Measurements from ENCODE around the gene DCANP1.

The DCANP1 gene

DNA sequence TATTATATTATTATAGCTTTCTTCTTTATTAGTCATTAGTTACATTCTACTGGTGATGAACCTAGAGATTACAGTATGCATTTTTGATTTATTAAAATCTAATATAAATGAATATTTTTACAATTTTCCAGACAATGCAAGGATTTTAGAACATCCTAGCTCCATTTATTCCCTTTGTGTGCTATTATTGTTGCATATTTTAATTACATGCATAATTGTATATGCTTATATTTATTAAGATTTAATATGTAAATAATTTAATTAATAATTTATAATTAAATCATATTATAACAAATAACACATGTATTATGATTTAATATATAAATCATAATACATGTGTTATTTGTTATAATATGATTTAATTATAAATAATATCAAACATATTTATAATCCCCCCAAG is 24.7 kb downstream of the DCANP1 start:
- Mint-ChIP-seq H3K36me3 (peaks cover 2% of the 10 kb centered on the region), H3K4me1 (no peaks in the 10 kb centered on the region), H3K27me3 (peaks cover 16% of the 10 kb centered on the region), H3K4me3 (no peak overlapping the region), H3K9me3 (peaks cover 10% of the 10 kb centered on the region), H3K27ac (no peak overlapping the region)
- ATAC-seq (ENCODE audit: low read depth) (no peak), DNase-seq (ENCODE audit: low spot score in 2 of 2) (no peak)

DNA sequence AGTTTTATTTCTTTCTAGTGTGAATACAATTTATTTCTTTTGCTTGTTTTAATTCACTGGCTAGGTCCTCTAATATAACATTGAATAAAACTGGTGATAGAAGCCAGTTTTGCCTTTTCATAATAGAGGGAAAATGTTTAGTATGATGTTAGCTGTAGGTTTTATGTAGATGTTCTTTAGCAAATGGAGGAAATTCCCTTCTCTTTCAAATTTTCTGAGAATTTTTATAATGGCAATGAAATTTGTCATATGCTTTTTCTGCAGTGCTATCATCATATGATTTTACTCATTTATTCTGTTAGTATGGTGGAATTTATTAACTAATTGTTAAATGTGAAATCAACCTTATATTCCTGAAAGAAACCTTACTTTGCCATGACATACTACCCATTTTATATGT is 30.1 kb downstream of the DCANP1 start:
- H3K9me3 Mint-ChIP-seq, result peaks cover 10% of the 10 kb centered on the region
- peaks cover 13% of the 10 kb centered on the region for H3K27me3 Mint-ChIP-seq

DNA sequence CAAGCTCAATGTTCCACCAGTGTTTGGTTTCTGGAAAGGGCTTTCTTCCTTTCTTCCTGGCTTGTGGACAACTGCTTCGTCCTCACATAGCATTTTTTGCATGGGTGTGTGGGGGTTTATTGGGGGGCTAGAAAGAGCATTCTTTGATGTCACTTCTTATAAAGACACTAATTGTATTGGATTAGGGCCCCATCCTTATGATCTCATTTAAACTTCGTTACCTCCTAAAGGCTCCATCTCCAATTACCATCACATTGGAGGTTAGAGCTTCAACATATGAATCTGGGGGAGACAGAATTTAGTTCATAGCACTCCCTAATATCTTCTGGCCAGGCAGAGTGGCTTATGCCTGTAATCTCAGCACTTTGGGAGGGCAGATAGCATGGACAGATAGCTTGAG is 42.1 kb downstream of the DCANP1 start:
- Mint-ChIP-seq H3K27ac (no peak overlapping the region), H3K27me3 (peaks cover 3% of the 10 kb centered on the region), H3K4me3 (no peak overlapping the region), H3K4me1 (no peaks in the 10 kb centered on the region), H3K36me3 (no peaks in the 10 kb centered on the region), H3K9me3 (no peaks in the 10 kb centered on the region)
- no peak for DNase-seq (ENCODE audit: low spot score in 2 of 2)
- no peak for ATAC-seq (ENCODE audit: low read depth)

More for the DNA sequence above, 30.1 kb downstream of the DCANP1 start:
- no peak for ATAC-seq (ENCODE audit: low read depth)
- no peak for DNase-seq (ENCODE audit: low spot score in 2 of 2)
- no peak overlapping the region for H3K27ac Mint-ChIP-seq
- H3K4me3 Mint-ChIP-seq, result no peak overlapping the region
- H3K36me3 Mint-ChIP-seq, result peaks cover 2% of the 10 kb centered on the region
- H3K4me1 Mint-ChIP-seq, result no peaks in the 10 kb centered on the region

DNA sequence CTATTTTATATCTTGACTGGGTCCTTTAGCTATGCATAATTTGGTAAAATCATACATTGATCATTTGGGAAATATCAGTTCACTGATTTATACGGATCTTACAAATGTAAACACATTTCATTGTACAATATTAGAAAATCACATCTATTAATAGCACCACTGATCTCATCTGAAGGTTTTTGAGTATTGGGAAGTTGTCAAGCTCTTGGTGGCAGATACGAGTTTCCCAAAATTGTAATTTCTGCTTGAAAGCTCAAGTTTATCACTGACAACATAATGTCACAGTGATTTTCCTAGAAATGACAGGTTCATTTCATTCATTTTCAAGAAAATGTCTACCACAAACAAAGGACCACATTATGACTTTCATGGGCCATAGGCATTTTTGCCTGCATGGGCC is 45.1 kb downstream of the DCANP1 start:
- no peak for ATAC-seq (ENCODE audit: low read depth)
- H3K4me3 Mint-ChIP-seq, result no peak overlapping the region
- no peak overlapping the region for H3K27ac Mint-ChIP-seq
- no peaks in the 10 kb centered on the region for H3K27me3 Mint-ChIP-seq
- H3K4me1 Mint-ChIP-seq, result peaks cover 11% of the 10 kb centered on the region
- DNase-seq (ENCODE audit: low spot score in 2 of 2), result no peak
- H3K9me3 Mint-ChIP-seq, result no peaks in the 10 kb centered on the region
- H3K36me3 Mint-ChIP-seq, result no peaks in the 10 kb centered on the region

DNA sequence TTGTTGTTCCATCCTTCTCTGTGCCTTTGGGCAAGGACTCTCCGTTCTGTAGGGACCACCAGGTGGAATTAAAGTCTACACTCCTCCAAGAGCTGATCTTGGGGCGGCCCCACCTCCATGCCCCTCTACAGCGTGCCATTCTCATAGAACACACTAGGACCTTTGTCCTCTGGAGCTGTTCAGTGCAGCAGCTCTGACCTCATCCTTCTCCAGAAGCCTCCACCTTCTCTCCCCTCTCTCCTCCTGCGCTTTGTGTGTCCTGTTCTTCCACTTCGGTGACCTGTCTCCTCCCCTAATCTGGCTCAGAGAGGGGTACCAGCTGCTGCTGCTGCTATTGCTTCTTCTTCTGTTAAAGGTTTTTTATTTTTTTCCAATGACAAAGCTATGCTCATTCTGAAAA is 46.3 kb downstream of the DCANP1 start:
- Mint-ChIP-seq H3K9me3 (no peaks in the 10 kb centered on the region), H3K4me1 (peaks cover 18% of the 10 kb centered on the region), H3K27me3 (no peaks in the 10 kb centered on the region), H3K36me3 (no peaks in the 10 kb centered on the region), H3K4me3 (no peak overlapping the region), H3K27ac (no peak overlapping the region)
- DNase-seq (ENCODE audit: low spot score in 2 of 2), result no peak
- ATAC-seq (ENCODE audit: low read depth), result no peak

DNA sequence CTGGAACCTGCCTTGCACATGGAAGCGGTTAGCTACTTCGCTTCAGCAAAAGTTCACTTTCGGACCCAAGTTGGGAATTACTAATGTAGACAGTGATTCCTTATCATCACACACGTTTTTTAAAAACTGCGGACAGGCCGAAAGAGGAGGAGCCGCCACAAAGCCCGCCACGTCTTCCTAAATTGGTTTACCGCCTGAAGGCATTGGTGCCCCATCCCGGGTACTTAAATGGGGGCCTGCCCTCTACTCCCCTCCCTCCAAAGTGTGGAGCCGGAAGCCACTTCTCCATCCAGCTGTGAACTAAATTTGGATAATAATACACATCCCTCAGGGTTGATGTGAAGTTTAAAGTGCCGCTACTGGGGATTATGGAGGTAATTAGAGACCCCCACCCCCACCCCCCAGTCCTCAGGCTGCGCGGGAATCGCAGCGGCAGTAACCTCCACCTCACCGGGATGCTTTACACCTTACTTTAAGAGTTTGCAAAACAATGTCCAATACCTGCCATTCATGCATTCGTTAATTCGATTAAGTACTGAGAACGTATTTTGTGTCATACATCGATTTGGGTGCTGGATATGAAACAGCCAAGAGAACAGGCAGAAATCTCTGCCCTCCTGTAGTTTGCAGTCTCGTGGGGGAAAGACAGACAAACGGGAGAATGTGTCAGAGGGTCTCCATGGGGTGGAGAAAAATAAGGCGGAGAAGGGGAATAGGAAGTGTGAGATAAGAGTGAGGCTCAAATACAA is 47.2 kb downstream of the DCANP1 start:
- ATAC-seq (ENCODE audit: low read depth) (no peak), DNase-seq (ENCODE audit: low spot score in 2 of 2) (no peak)
- Mint-ChIP-seq H3K9me3 (no peaks in the 10 kb centered on the region), H3K27ac (peak overlapping the region; percentile 97), H3K4me1 (peaks cover 24% of the 10 kb centered on the region), H3K27me3 (no peaks in the 10 kb centered on the region), H3K4me3 (peak overlapping the region; percentile 93), H3K36me3 (peaks cover 2% of the 10 kb centered on the region)

DNA sequence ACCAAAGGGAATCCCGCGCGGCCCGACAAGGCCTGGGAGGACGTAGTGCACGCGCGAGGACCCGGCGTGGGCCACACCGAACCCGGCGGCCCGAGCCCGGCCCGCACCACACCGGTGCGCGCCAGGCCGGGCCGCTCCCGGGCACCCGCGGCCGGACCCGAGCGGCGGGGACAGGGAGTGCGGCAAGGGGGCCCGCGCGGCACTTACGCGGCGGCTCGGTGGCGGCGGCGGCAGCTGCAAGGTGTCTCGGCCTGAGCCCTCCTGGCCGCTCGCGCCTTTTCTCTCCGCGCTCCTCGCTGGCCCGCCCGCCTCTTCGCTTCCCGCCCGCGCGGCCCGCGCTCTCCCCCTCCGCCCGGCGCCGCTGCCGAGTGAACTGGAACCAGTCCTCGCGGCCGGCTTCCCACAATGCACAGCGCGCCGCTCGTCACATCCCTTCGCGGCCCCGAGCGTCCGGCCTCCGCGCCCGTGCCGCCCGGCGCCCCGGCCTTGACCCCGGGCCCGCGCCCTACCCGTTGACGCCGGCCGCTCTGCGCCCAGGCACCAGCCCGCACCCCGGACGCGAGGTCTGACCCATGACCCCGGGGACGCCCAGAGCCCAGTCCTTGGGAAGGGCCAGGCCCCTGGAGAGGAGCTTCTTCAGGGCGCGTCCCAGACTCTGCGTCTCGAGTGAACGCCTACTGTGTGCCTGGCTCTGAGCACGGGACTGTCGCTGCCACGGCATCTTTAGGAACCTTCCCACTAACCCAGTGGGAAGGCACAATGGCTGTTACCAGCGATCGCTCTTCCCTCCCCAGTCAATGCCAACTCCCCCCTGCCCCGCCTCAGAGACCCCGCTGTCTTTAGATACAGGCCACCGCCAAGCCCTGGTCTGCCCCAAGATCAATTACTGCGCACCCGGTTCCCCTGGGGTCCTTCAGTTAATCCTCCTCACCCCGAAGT is 48.0 kb downstream of the DCANP1 start, which contains the start of gene MACROH2A1:
TSS of gene MACROH2A1 (minus strand) at position 377 of the 939 bp plus-strand sequence. CDS start 10,138 bp downstream, outside the sequence.
- DNase-seq (ENCODE audit: low spot score in 2 of 2) (peak; percentile 73 to 79), ATAC-seq (ENCODE audit: low read depth) (peak; percentile 91)
- Mint-ChIP-seq H3K27me3 (no peaks in the 10 kb centered on the region), H3K9me3 (no peaks in the 10 kb centered on the region), H3K36me3 (peaks cover 2% of the 10 kb centered on the region), H3K4me1 (peaks cover 31% of the 10 kb centered on the region), H3K27ac (peak within 1 kb of the TSS; percentile 97), H3K4me3 (peak within 1 kb of the TSS; percentile 93)

DNA sequence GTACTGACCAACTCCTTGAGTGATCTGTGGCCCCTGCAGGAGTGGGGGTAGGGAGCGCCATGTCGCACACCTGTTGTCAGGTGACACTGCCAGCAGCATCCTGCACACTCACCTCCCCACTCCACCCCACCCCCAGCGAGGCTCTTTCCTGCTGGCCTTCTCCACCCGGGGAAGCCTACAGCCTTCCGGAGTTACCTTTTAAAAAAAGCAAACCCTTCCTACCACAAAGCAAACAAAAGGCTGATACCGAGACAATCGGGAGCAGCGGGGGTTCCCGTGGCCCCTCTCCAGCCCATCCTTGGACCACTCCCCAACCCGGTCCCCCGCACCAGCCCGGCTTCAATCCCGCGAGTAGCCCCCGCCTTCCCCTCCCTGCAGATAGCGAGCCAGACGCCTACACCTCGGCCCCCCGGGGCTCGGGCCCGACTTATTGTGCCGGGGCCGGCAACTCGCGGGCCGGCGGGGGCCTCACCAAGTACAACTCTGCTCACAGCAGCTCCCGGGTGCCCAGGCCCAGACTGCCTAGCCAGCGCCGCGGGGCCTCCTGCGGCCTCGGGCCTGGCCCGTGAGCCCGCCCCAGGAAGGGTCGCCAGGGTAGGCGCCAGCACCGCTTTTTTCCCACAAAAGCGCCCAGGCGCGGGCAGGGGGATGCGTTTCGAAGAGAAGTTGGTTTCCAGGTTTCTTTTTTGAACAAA is 48.8 kb downstream of the DCANP1 start:
- ATAC-seq (ENCODE audit: low read depth) (peak; percentile 27), DNase-seq (ENCODE audit: low spot score in 2 of 2) (peak in 1 of 2 donors; percentile 33)
- peak overlapping the region; percentile 53 for H3K27ac Mint-ChIP-seq
- peak overlapping the region; percentile 84 for H3K4me3 Mint-ChIP-seq
- no peaks in the 10 kb centered on the region for H3K27me3 Mint-ChIP-seq
- H3K4me1 Mint-ChIP-seq, result peaks cover 40% of the 10 kb centered on the region
- no peaks in the 10 kb centered on the region for H3K9me3 Mint-ChIP-seq
- peaks cover 2% of the 10 kb centered on the region for H3K36me3 Mint-ChIP-seq

DNA sequence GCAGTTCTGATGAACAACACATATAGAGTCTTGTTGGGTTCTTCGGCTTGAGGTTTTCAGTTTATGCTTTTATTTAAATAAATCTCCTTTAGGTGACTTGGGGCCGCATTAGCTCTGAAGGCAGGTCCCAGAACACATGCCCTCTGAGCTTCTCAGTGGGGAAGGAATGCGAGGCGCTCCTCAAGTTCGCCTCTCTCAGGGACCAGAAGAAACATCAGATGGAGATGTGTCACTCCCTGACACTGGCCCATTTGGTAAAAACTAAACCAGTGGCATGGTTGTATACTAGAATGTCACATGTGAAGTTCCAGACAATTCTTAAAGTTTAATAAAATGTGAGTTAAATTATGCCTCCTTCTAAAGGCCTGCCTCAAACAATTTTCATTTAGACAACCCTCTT is 50.1 kb downstream of the DCANP1 start:
- no peak for ATAC-seq (ENCODE audit: low read depth)
- H3K27me3 Mint-ChIP-seq, result no peaks in the 10 kb centered on the region
- H3K4me1 Mint-ChIP-seq, result peaks cover 48% of the 10 kb centered on the region
- peaks cover 8% of the 10 kb centered on the region for H3K36me3 Mint-ChIP-seq
- no peak overlapping the region for H3K4me3 Mint-ChIP-seq
- no peak overlapping the region for H3K27ac Mint-ChIP-seq
- DNase-seq (ENCODE audit: low spot score in 2 of 2), result no peak
- H3K9me3 Mint-ChIP-seq, result no peaks in the 10 kb centered on the region

DNA sequence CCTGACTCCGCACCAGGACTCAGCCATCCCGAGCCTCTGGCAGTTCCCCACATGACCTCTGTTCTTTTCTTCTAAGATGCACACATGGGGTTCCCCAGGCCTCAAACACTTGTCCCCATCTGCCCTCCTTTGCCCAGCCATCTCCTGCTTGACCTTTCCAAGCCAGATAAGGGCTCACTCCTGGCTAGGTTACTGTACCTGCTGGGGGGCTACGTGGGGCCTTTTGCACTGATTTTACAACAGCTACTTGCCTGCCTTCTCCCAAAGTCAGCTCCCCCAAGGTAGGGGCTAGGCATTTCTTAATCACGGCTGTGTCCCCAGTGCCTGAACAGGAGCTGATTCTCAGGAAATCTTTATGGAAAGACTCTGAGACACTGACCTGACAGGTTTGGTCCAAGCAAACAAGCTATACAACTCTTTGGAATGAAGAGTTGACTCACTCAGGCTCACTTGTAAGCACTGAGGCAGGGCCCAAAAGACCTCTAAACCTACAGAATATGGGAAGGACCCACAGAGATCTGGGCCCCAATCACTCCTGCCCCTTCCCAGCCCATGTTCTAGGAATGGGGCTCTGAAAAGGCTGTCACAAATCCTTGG is 50.6 kb downstream of the DCANP1 start:
- Mint-ChIP-seq H3K27me3 (no peaks in the 10 kb centered on the region), H3K27ac (no peak overlapping the region), H3K4me3 (no peak overlapping the region), H3K4me1 (peaks cover 53% of the 10 kb centered on the region), H3K36me3 (peaks cover 12% of the 10 kb centered on the region), H3K9me3 (no peaks in the 10 kb centered on the region)
- ATAC-seq (ENCODE audit: low read depth), result no peak
- no peak for DNase-seq (ENCODE audit: low spot score in 2 of 2)

DNA sequence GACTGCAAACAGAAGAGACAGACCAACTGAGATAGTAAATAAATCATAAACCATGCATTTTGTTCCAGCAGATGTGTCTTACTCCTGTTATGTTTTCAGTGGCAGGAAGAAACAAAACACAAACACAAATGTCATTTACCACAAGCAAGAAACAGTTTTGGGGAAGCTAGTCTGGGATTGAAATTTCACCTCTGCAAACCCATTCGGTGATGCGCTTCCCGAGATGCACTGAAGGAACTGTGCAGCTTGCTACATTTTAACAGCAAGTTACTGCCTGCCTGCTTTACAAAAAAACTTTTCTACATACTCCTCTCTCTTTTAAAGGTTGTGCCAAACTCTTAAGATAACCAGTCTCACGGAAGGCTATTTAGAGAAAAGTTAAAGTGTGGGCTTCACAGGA is 51.3 kb downstream of the DCANP1 start:
- no peak for DNase-seq (ENCODE audit: low spot score in 2 of 2)
- peaks cover 14% of the 10 kb centered on the region for H3K36me3 Mint-ChIP-seq
- H3K4me3 Mint-ChIP-seq, result no peak overlapping the region
- peak overlapping the region; percentile 4 for H3K27ac Mint-ChIP-seq
- no peaks in the 10 kb centered on the region for H3K9me3 Mint-ChIP-seq
- H3K4me1 Mint-ChIP-seq, result peaks cover 56% of the 10 kb centered on the region
- H3K27me3 Mint-ChIP-seq, result no peaks in the 10 kb centered on the region
- ATAC-seq (ENCODE audit: low read depth), result no peak

DNA sequence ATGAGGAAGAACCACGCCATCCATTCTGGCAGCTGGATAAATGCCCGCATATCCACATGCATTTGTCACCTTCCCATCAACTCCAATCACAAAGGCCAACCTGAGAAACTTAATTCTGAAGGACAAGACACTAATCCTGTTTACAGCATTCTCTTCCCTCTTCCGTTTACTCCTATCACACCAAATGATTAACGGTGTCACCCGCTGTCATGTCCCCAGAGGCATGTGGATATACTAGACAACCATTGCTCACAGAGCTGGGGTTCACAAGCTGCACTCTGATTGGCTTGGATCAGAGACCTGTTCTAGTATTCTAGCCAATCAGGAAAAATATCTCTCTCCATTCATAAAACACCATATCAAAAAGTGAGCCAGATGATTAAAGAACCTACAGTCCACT is 51.7 kb downstream of the DCANP1 start:
- ATAC-seq (ENCODE audit: low read depth), result no peak
- no peaks in the 10 kb centered on the region for H3K27me3 Mint-ChIP-seq
- peaks cover 56% of the 10 kb centered on the region for H3K4me1 Mint-ChIP-seq
- no peak for DNase-seq (ENCODE audit: low spot score in 2 of 2)
- H3K36me3 Mint-ChIP-seq, result peaks cover 14% of the 10 kb centered on the region
- no peaks in the 10 kb centered on the region for H3K9me3 Mint-ChIP-seq
- no peak overlapping the region for H3K4me3 Mint-ChIP-seq
- peak overlapping the region; percentile 4 for H3K27ac Mint-ChIP-seq
